ENCODE data around the gene ZNF701. TPM values are rescaled to one million over a fixed set of nuclear protein-coding genes. Genes with fewer than 3 reads are reported as not detected.
"Not testable (repeated sequence)": the region's sequence is repeated elsewhere in the genome, so short reads cannot be mapped to it uniquely, and the experiment has no call there.

Gene ZNF701
- polyA plus RNA-seq (2013, experiment 1 of 2): 7.9 TPM
- 8.2 TPM for polyA plus RNA-seq (2013, experiment 2 of 2)

GRCh38 chr19:52570000-52570861 is at the start of gene ZNF701:
TSS of gene ZNF701 (plus strand) at chr19:52570287. CDS start at chr19:52574148, 3,861 bp downstream.
- 0 to 1% methylated on average over 39 to 57 of the region's 57 CpGs for WGBS, 2 experiments (ENCODE audit: insufficient coverage in 2 of 2)
- Histone ChIP-seq H3K36me3 (ENCODE audit: control insufficient read depth, insufficient read depth, low read length) (peaks cover 35% of the 10 kb centered on the region), H3K27ac (ENCODE audit: low read depth, low read length, severe bottlenecking) (peak within 1 kb of the TSS; percentile 90), H3K4me1 (ENCODE audit: control insufficient read depth, insufficient read depth, low read length, poor library complexity, severe bottlenecking) (no peaks in the 10 kb centered on the region), H3K9me3 (ENCODE audit: control insufficient read depth, low read length) (peaks cover 4% of the 10 kb centered on the region), H3K4me3 (ENCODE audit: extremely low read depth, insufficient read depth, low read length, poor library complexity, severe bottlenecking) (peak within 1 kb of the TSS; percentile 69)

GRCh38 chr19:52522551-52522950 is 47.5 kb upstream of the ZNF701 start:
- Histone ChIP-seq H3K36me3 (ENCODE audit: control insufficient read depth, insufficient read depth, low read length) (no peaks in the 10 kb centered on the region), H3K4me3 (ENCODE audit: extremely low read depth, insufficient read depth, low read length, poor library complexity, severe bottlenecking) (no peak overlapping the region), H3K27ac (ENCODE audit: low read depth, low read length, severe bottlenecking) (no peak overlapping the region), H3K9me3 (ENCODE audit: control insufficient read depth, low read length) (peaks cover 11% of the 10 kb centered on the region), H3K4me1 (ENCODE audit: control insufficient read depth, insufficient read depth, low read length, poor library complexity, severe bottlenecking) (peaks cover 3% of the 10 kb centered on the region)
- WGBS, 2 experiments (ENCODE audit: insufficient coverage in 2 of 2): 86 to 91% methylated on average over 1 to 8 of the region's 14 CpGs

GRCh38 chr19:52524086-52524485 is 46.0 kb upstream of the ZNF701 start:
- H3K4me3 ChIP-seq (ENCODE audit: extremely low read depth, insufficient read depth, low read length, poor library complexity, severe bottlenecking): no peak overlapping the region
- H3K4me1 ChIP-seq (ENCODE audit: control insufficient read depth, insufficient read depth, low read length, poor library complexity, severe bottlenecking): no peaks in the 10 kb centered on the region
- 86 to 87% methylated on average over 15 to 19 of the region's 20 CpGs for WGBS, 2 experiments (ENCODE audit: insufficient coverage in 2 of 2)
- H3K36me3 ChIP-seq (ENCODE audit: control insufficient read depth, insufficient read depth, low read length): no peaks in the 10 kb centered on the region
- H3K27ac ChIP-seq (ENCODE audit: low read depth, low read length, severe bottlenecking): no peak overlapping the region
- peaks cover 11% of the 10 kb centered on the region for H3K9me3 ChIP-seq (ENCODE audit: control insufficient read depth, low read length)

GRCh38 chr19:52527134-52527955 is 42.7 kb upstream of the ZNF701 start, which contains the start of gene ZNF808:
TSS of gene ZNF808 (plus strand) at chr19:52527668. CDS start at chr19:52543285, 15,617 bp downstream.
- peak within 1 kb of the TSS; percentile 81 for H3K4me3 ChIP-seq (ENCODE audit: extremely low read depth, insufficient read depth, low read length, poor library complexity, severe bottlenecking)
- WGBS, 2 experiments (ENCODE audit: insufficient coverage in 2 of 2): 0% methylated on average over 18 to 30 of the region's 54 CpGs
- H3K36me3 ChIP-seq (ENCODE audit: control insufficient read depth, insufficient read depth, low read length): no peaks in the 10 kb centered on the region
- H3K4me1 ChIP-seq (ENCODE audit: control insufficient read depth, insufficient read depth, low read length, poor library complexity, severe bottlenecking): no peaks in the 10 kb centered on the region
- H3K9me3 ChIP-seq (ENCODE audit: control insufficient read depth, low read length): peaks cover 8% of the 10 kb centered on the region
- peak within 1 kb of the TSS; percentile 86 for H3K27ac ChIP-seq (ENCODE audit: low read depth, low read length, severe bottlenecking)

DNA sequence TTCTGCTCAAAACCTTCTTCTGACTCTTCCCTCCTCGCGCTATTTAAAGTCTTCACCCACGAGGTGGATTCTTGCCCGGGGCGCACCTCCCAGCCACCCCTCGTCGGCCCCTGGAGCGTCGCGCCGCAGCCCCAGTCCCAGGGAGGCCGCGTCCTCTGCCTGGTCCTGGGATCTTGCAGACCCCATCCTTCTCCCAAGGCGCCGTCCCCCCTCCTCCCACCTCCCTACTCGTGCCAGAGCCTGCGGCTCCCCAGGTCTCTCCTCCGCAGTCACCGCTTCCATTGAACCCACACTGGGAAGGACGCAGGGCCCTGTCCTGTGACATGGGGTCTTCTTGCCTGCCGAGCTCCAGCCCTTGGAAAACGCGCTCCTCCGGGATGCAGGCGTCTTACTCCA is 42.1 kb upstream of the ZNF701 start:
- WGBS, 2 experiments (ENCODE audit: insufficient coverage in 2 of 2): 1 to 2% methylated on average over 23 of the region's 25 CpGs
- Histone ChIP-seq H3K4me3 (ENCODE audit: extremely low read depth, insufficient read depth, low read length, poor library complexity, severe bottlenecking) (peak overlapping the region; percentile 81), H3K9me3 (ENCODE audit: control insufficient read depth, low read length) (peaks cover 4% of the 10 kb centered on the region), H3K4me1 (ENCODE audit: control insufficient read depth, insufficient read depth, low read length, poor library complexity, severe bottlenecking) (no peaks in the 10 kb centered on the region), H3K27ac (ENCODE audit: low read depth, low read length, severe bottlenecking) (peak overlapping the region; percentile 66), H3K36me3 (ENCODE audit: control insufficient read depth, insufficient read depth, low read length) (no peaks in the 10 kb centered on the region)

DNA sequence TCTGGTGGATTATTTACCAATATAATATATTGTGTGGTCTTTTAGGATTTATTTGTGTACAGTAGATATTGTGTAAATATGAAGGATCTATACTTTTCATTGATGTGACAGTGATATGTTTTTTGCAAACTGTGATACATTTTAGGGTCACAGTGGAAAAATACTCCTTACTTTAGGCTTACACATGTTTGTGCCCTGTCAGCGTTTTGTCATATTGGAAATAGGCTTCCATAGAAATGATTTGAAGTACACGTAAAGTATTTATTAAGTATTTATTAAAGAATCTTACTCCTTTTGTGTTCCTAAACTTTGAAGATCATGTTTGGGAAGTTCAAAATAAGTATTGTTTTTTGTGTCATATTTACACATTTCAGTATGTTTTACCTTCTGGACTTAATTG is 37.6 kb upstream of the ZNF701 start:
- Histone ChIP-seq H3K27ac (ENCODE audit: low read depth, low read length, severe bottlenecking) (no peak overlapping the region), H3K36me3 (ENCODE audit: control insufficient read depth, insufficient read depth, low read length) (peaks cover 7% of the 10 kb centered on the region), H3K4me1 (ENCODE audit: control insufficient read depth, insufficient read depth, low read length, poor library complexity, severe bottlenecking) (no peaks in the 10 kb centered on the region), H3K9me3 (ENCODE audit: control insufficient read depth, low read length) (no peaks in the 10 kb centered on the region), H3K4me3 (ENCODE audit: extremely low read depth, insufficient read depth, low read length, poor library complexity, severe bottlenecking) (no peak overlapping the region)
- no CpG with 5 or more reads among the region's 2 CpGs for WGBS, 2 experiments (ENCODE audit: insufficient coverage in 2 of 2)

DNA sequence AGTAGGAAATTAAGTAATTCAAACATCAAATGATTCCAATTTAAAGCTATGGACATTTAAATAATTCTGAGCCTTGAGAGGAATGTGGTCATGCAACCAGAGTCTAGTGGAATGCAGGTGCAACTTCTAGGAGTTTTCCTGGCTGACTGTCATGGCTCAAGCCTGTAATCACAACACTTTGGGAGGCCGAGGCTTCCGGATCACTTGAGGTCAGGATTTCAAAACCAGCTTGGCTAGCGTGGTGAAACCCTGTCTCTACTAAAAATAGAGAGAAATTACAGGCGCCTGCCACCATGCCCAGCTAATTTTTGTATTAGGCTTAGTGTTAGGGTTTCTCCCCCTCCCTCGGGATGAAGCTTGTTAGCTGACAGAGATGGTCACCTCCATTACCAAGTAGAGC is 36.2 kb upstream of the ZNF701 start:
- Histone ChIP-seq H3K4me1 (ENCODE audit: control insufficient read depth, insufficient read depth, low read length, poor library complexity, severe bottlenecking) (no peaks in the 10 kb centered on the region), H3K4me3 (ENCODE audit: extremely low read depth, insufficient read depth, low read length, poor library complexity, severe bottlenecking) (no peak overlapping the region), H3K9me3 (ENCODE audit: control insufficient read depth, low read length) (no peaks in the 10 kb centered on the region), H3K36me3 (ENCODE audit: control insufficient read depth, insufficient read depth, low read length) (peaks cover 7% of the 10 kb centered on the region), H3K27ac (ENCODE audit: low read depth, low read length, severe bottlenecking) (no peak overlapping the region)
- 82 to 90% methylated on average over 3 to 4 of the region's 5 CpGs for whole genome bisulfite sequencing, 2 experiments (ENCODE audit: insufficient coverage in 2 of 2)

DNA sequence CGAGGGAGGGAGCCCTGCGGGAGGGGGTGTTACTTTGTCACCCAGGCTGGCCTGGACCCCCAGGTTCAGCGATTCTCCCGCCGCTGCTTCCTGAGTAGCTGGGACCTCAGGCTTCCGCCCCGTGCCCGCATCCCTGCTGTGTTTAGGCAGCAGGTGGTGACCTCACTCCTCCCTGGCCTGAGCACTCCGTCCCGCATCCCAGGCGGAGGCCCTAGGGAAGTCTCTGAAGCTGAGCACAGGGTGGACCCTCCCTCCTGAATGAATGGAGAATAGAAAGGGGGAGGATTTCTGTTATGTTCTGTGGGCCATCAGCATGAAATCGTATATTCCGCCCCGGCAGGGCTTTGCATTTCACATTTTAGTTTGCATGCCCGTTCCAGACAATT is 34.7 kb upstream of the ZNF701 start:
- H3K4me3 ChIP-seq (ENCODE audit: extremely low read depth, insufficient read depth, low read length, poor library complexity, severe bottlenecking): peak overlapping the region; percentile 56
- H3K4me1 ChIP-seq (ENCODE audit: control insufficient read depth, insufficient read depth, low read length, poor library complexity, severe bottlenecking); H3K9me3 ChIP-seq (ENCODE audit: control insufficient read depth, low read length): not testable (repeated sequence)
- H3K27ac ChIP-seq (ENCODE audit: low read depth, low read length, severe bottlenecking): peak overlapping the region; percentile 10
- WGBS, 2 experiments (ENCODE audit: insufficient coverage in 2 of 2): 0 to 4% methylated on average over 4 to 14 of the region's 15 CpGs
- H3K36me3 ChIP-seq (ENCODE audit: control insufficient read depth, insufficient read depth, low read length): peaks cover 14% of the 10 kb centered on the region

GRCh38 chr19:52535771-52536447 is 34.2 kb upstream of the ZNF701 start:
- peak overlapping the region; percentile 56 for H3K4me3 ChIP-seq (ENCODE audit: extremely low read depth, insufficient read depth, low read length, poor library complexity, severe bottlenecking)
- peak overlapping the region; percentile 49 for H3K27ac ChIP-seq (ENCODE audit: low read depth, low read length, severe bottlenecking)
- no peaks in the 10 kb centered on the region for H3K9me3 ChIP-seq (ENCODE audit: control insufficient read depth, low read length)
- WGBS, 2 experiments (ENCODE audit: insufficient coverage in 2 of 2): 2 to 4% methylated on average over 41 to 48 of the region's 50 CpGs
- no peaks in the 10 kb centered on the region for H3K4me1 ChIP-seq (ENCODE audit: control insufficient read depth, insufficient read depth, low read length, poor library complexity, severe bottlenecking)
- H3K36me3 ChIP-seq (ENCODE audit: control insufficient read depth, insufficient read depth, low read length): peaks cover 14% of the 10 kb centered on the region

GRCh38 chr19:52536448-52536800 is 33.7 kb upstream of the ZNF701 start:
- Histone ChIP-seq H3K27ac (ENCODE audit: low read depth, low read length, severe bottlenecking) (peak overlapping the region; percentile 49), H3K36me3 (ENCODE audit: control insufficient read depth, insufficient read depth, low read length) (peaks cover 14% of the 10 kb centered on the region), H3K9me3 (ENCODE audit: control insufficient read depth, low read length) (no peaks in the 10 kb centered on the region), H3K4me3 (ENCODE audit: extremely low read depth, insufficient read depth, low read length, poor library complexity, severe bottlenecking) (peak overlapping the region; percentile 56), H3K4me1 (ENCODE audit: control insufficient read depth, insufficient read depth, low read length, poor library complexity, severe bottlenecking) (no peaks in the 10 kb centered on the region)
- WGBS, 2 experiments (ENCODE audit: insufficient coverage in 2 of 2): 9 to 14% methylated on average over 9 to 17 of the region's 17 CpGs

All from mesodermal cell (in vitro differentiated cells).